NCI-H128 (cell line): ENCODE data around the gene ATP13A3.

Source experiments
- DNase-seq: peaks from one replicate; lab custom pipeline; 2025; ENCODE audit not compliant: unreplicated experiment; lab: John Stamatoyannopoulos, UW

ATP13A3 gene

DNA sequence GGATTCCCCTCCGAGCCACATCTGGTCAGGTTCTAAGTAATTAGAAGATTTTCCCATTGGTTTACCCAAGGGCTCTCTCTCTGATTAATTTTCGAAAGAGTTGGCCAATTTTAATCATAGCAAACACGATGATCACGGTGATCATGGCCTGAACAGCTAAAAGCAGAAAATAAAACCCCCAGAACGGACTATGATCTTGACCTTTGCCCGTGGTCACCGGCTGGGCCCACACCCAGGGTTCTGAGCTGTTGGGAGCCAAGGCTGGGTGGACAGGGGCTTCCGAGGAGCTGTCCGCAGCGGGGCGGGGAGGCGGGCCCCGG lies 90.3 kb downstream of the ATP13A3 start:
- no peak for DNase-seq

DNA sequence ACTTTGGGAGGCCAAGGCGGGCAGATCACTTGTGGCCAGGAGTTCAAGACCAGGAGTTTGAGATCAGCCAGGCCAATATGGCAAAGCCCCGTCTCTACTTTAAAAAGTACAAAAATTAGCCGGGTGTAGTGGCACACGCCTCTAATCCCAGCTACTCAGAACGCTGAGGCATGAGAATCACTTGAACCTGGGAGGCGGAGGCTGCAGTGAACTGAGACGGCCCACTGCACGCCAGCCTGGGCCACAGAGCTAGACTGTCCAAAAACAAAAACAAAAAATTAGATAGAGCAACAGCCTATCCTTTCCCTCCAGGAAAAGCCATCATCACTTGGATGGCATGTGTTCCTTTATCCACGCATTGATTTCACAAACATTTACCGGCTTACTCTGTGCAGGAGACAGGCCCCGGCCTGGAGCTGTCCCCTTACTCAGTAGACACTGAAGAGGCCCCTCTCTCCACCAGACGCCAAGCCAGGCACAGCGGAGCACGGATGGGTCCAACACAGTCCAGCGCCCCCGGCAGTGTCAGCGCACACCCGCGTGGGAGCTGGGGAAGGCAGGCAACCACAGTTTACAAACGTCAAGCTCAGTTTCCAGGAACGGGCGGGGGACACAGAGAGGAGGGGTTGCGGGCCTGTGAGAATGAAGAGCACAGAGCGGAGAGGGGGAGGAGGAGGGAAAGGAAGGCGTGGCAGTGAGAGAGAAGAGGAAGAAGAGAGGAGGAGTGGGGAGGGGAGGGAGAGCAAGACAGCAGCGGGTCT lies 90.8 kb downstream of the ATP13A3 start:
- DNase-seq, result no peak

GRCh38 chr3:194395212-194395611 lies 91.6 kb downstream of the ATP13A3 start:
- DNase-seq, result no peak

GRCh38 chr3:194392576-194392975 lies 94.2 kb downstream of the ATP13A3 start:
- DNase-seq, result no peak

GRCh38 chr3:194390835-194391234 lies 96.0 kb downstream of the ATP13A3 start:
- no peak for DNase-seq

- no peak for DNase-seq
Observed at GRCh38 chr3:194389269-194389668, 97.5 kb downstream of the ATP13A3 start.

- DNase-seq, result no peak
Observed at GRCh38 chr3:194387926-194388418, 98.8 kb downstream of the ATP13A3 start.

GRCh38 chr3:194387276-194387675 lies 99.5 kb downstream of the ATP13A3 start:
- DNase-seq, result no peak

GRCh38 chr3:194386648-194387047 lies 100.2 kb downstream of the ATP13A3 start:
- no peak for DNase-seq

DNA sequence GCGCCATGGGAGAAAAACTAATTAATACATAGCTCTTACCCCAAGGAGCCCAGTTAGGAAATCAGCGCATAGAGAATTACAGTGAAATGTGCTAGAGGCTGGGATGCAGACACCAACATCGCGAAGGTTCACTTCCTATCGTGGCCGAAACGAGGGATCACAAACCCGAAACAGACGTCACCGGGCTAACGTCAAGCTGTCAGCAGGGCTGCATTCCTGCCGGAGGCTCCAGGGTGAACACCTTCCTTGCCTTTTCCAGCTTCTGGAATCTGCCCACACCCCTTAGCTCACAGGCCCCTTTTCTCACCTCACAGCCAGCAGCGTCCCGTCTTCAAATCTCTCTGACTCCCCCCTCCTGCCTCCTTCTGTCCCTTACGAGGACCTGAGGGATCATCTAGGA lies 100.7 kb downstream of the ATP13A3 start:
- no peak for DNase-seq

DNA sequence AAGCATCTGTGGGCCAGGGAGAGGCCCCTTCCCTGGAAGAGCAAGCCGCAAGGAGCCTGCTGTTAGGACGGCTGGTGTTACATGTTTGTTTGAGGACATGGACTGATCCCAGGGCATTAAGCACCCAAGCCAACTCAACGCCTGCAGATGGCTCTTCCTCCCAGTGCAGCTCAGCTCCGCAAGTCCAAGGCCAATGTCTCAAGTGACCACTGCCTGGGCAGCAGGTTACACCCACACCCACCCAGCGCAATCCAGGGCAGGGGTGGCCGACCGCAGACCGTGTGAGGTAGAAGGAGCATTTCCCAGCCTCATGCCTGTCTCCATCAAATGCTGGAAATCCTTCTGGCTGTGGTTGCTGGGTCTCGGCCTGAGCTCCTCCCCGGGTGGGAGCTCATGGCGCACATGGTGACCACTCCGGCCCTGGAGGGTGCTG lies 102.2 kb downstream of the ATP13A3 start:
- DNase-seq, result no peak

- DNase-seq, result no peak
Observed at GRCh38 chr3:194384156-194384555, 102.6 kb downstream of the ATP13A3 start.

DNA sequence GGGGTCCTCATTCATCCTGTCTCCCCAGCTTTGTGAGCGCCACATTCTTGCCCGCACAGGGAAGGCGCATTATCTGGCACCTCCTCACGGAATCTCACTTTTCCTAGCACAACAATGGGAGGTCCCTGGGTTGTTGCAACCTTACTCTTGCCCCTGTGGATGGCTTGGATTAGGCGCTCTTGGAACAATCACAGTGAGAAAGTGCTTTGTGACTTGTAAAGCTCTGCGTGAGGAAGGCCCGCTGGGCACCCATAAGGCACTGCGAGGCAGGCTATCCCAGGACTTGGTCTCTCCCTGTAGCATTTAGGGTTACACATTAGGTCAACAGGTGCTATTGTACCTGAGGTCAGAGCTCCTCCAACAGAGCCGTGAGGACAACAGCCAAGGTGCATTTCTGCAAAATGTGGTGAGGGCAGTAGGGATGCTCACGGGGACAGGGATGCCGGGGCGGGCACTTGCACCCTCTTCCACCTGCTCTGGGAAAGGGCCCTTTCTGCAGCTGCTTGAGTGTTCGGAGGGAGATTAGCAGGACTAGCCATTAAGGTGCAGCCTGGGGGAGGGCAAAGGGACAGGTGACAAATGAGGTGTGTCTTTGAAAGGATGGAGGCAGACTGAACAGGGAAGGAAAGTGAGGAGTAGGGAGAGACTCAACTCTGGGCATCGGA lies 103.4 kb downstream of the ATP13A3 start:
- DNase-seq, result no peak

GRCh38 chr3:194382892-194383223 lies 103.9 kb downstream of the ATP13A3 start:
- DNase-seq, result no peak

DNA sequence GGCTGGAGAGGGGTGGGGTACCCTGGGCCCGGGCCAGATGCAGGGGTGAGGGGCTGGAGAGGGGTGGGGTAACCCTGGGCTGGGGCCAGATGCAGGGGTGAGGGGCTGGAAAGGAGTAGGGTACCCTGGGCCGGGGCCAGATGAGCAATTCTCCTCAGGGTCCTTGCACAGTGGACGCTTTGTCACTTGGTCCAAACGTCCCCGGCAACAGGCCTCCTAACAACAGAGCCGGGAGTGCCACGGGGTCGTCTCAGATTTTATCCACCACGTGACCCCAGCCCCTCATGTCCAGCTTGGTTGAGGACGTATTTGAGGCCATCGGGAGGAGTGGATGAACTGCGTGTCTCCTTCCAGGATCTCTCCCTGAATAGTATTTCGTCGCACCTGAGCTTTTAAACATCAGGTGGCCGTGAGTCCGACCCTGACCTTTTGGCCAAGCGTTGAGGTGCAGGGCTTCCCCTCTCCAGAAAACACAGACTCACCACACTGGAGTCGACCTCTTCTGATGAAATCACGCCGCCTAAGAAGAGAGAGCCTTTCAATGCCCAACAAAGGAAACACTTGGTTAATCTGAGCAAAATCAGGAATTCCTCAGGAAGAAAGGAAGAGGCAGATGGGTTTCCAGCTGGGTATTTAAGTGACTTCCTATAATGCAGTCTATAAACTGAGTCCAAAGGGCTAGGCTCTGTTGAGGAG lies 104.5 kb downstream of the ATP13A3 start:
- no peak for DNase-seq

DNA sequence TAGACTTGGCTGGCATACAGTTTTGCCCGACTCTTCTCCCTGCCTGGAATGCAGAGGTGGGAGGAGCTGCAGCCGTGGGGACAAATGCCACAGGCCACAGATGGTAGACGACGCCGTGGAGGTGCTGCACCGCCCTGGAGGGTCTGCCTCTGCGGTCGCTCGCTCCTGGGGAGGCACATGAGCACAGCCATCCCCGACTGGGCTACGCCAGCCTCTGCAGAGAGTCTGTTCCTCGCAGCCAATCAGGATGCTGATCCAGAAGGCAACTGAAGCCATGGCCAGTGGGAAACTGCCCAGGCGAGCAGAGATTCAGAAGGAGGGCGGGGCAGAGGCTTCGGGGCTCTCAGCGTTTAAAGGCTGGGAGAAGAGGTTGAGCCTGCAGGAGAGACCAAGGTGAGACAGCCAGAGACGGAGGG lies 105.3 kb downstream of the ATP13A3 start:
- DNase-seq, result no peak

DNA sequence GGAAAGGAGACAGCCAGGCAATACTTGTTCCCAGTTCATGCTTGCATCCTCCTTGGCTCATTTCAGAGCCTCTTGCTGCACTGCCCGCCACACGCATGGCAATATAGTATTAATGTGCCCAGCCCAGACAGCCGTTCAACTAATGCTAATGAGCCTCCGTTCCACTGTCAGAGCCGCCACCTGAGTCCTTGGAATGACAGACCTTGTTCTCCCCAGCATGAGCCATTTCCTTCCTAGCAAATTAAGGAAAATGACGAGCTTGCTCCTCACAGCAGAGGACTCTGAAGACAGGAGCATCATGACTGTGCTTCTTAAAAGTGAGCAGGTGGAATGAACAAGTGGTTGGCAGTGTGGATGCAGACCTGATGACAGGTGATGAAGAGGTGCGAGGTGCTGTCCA lies 106.5 kb downstream of the ATP13A3 start:
- DNase-seq, result no peak

- no peak for DNase-seq
Observed at GRCh38 chr3:194379651-194380050, 107.2 kb downstream of the ATP13A3 start.

- DNase-seq, result no peak
Observed at GRCh38 chr3:194379231-194379630, 107.6 kb downstream of the ATP13A3 start.

- DNase-seq, result no peak
Observed at GRCh38 chr3:194377708-194378107, 109.1 kb downstream of the ATP13A3 start.

- no peak for DNase-seq
Observed at GRCh38 chr3:194376241-194376560, 110.6 kb downstream of the ATP13A3 start.
